RWPE2 (cell line): ENCODE data around the gene PTRH1.
A peak's percentile ranks its signal among the peaks of the same experiment; 100 is the strongest.

ENCODE experiments used
- ATAC-seq: fragments of 200-7000 bp; cut with Tn5 transposase; 3 replicates; pipeline ENCODE4 v1.9.1; 2021; ENCODE audit warnings: low read depth
- DNase-seq: peaks from one replicate; pipeline ENCODE4 v3.0.0-alpha.2; 2020; ENCODE audit warnings: low spot score
- H3K27ac ChIP-seq: fragments of 450-650 bp; 2 replicates; pipeline ENCODE4 v1.5.1; 2017; ENCODE audit warnings: mild to moderate bottlenecking; ENCODE audit not compliant: poor library complexity, severe bottlenecking
- H3K27me3 ChIP-seq: fragments of 250-450 bp; sonication (Bioruptor Pico); 2 replicates; pipeline ENCODE4 v1.5.1; 2021; ENCODE audit warnings: mild to moderate bottlenecking, moderate library complexity; ENCODE audit not compliant: insufficient read depth, poor library complexity, severe bottlenecking
- H3K36me3 ChIP-seq: fragments of 250-450 bp; sonication (Bioruptor Pico); 2 replicates; pipeline ENCODE4 v1.5.1; 2020; ENCODE audit warnings: low read depth, mild to moderate bottlenecking, moderate library complexity
- H3K4me1 ChIP-seq: fragments of 250-450 bp; sonication (Bioruptor Pico); 2 replicates; pipeline ENCODE4 v1.5.1; 2021; ENCODE audit warnings: mild to moderate bottlenecking, moderate library complexity; ENCODE audit not compliant: insufficient read depth, poor library complexity, severe bottlenecking
- H3K4me3 ChIP-seq: fragments of 250-450 bp; sonication (Bioruptor Pico); 2 replicates; pipeline ENCODE4 v1.5.1; 2021; ENCODE audit warnings: mild to moderate bottlenecking, moderate library complexity; ENCODE audit not compliant: severe bottlenecking
- H3K9me3 ChIP-seq: fragments of 250-450 bp; sonication (Bioruptor Pico); 2 replicates; pipeline ENCODE4 v1.5.1; 2021; ENCODE audit warnings: mild to moderate bottlenecking, moderate library complexity; ENCODE audit not compliant: severe bottlenecking
- TF ChIP-seq, protein P1 (sequence below): fragments of 450-650 bp; IDR thresholded peaks from one replicate; pipeline ENCODE4 v1.5.1; 2017; ENCODE audit warnings: mild to moderate bottlenecking, moderate library complexity; ENCODE audit not compliant: poor library complexity, severe bottlenecking

Gene PTRH1

DNA sequence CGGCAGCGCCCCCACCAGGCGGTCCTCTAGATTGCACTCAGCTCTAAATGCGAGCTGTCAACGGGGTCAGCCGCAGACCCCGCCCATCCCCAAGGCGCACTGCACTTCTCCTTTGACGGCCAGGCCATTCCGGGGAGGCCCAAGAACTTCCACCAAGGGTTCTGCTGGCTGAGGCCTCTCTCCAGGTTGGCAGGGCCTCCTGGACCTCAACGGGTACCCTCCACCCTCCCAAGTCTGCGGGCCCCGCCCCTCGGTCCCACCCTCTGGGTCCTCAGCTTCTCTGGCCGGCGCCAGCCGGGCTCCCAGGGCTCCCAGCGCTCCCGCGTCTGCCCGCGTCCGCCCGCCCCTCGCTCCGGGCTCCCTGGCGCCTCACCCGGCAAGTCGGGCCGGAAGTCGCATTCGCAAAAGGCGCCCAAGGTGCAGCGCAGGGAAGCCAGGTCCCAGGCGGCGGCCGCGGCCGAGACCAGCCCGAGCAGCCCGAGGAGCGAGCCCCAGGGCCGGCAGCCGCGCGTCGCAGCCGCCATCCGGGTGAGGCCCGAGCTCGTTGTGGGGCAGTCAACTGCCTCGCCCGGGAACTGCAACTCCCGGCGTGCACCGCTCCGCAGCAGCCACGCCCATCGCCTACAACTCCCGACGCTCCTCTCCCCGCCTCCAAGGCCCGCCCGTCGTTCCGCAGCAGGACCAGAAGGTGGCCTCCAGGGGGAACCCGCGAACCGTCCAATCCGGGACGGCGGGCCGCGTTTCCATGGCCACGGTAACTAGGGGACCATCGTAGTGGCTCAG lies 19.5 kb upstream of the PTRH1 start, which contains the start of gene TOR2A:
Gene TOR2A, minus strand, starts transcription at position 548 of the 783 bp plus-strand sequence. Its CDS starts 24 bp downstream, at position 524.
- Histone ChIP-seq H3K36me3 (no peaks in the 10 kb centered on the region), H3K27me3 (no peaks in the 10 kb centered on the region), H3K4me3 (peak within 1 kb of the TSS; percentile 64), H3K4me1 (peaks cover 2% of the 10 kb centered on the region), H3K9me3 (no peaks in the 10 kb centered on the region), H3K27ac (peak within 1 kb of the TSS; percentile 49)
- ATAC-seq (peak; percentile 92), DNase-seq (peak; percentile 97)
- TF ChIP-seq, protein P1, sequence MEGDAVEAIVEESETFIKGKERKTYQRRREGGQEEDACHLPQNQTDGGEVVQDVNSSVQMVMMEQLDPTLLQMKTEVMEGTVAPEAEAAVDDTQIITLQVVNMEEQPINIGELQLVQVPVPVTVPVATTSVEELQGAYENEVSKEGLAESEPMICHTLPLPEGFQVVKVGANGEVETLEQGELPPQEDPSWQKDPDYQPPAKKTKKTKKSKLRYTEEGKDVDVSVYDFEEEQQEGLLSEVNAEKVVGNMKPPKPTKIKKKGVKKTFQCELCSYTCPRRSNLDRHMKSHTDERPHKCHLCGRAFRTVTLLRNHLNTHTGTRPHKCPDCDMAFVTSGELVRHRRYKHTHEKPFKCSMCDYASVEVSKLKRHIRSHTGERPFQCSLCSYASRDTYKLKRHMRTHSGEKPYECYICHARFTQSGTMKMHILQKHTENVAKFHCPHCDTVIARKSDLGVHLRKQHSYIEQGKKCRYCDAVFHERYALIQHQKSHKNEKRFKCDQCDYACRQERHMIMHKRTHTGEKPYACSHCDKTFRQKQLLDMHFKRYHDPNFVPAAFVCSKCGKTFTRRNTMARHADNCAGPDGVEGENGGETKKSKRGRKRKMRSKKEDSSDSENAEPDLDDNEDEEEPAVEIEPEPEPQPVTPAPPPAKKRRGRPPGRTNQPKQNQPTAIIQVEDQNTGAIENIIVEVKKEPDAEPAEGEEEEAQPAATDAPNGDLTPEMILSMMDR: peak; percentile 92

DNA sequence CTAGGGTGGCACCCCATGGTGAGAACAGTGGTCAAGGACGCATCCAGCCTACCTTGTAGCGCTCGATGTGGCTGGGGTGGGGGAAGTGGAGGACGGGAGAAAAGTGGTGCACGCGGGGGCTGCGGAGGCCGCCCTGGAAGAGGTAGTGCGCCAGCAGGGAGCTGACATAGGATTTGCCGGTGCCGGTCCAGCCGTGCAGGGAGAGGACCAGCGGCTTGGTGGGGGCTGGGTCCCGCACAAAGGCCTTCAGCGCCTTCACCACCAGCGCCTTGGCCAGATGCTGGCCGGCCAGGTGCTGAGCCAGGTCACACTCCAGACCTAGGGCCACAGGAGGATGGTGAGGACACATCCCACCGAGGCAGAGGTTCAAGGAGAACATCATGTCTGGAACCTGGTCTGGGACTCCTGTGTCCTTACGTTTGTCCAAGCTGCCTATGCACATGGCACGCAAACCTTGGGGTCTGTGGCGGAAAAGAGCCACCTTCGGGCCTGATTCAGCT lies 18.8 kb upstream of the PTRH1 start:
- no peaks in the 10 kb centered on the region for H3K9me3 ChIP-seq
- TF ChIP-seq, protein P1: no peak
- peak overlapping the region; percentile 64 for H3K4me3 ChIP-seq
- ATAC-seq: no peak
- H3K27me3 ChIP-seq: no peaks in the 10 kb centered on the region
- no peaks in the 10 kb centered on the region for H3K4me1 ChIP-seq
- H3K36me3 ChIP-seq: no peaks in the 10 kb centered on the region
- DNase-seq: peak; percentile 56
- peak overlapping the region; percentile 49 for H3K27ac ChIP-seq

DNA sequence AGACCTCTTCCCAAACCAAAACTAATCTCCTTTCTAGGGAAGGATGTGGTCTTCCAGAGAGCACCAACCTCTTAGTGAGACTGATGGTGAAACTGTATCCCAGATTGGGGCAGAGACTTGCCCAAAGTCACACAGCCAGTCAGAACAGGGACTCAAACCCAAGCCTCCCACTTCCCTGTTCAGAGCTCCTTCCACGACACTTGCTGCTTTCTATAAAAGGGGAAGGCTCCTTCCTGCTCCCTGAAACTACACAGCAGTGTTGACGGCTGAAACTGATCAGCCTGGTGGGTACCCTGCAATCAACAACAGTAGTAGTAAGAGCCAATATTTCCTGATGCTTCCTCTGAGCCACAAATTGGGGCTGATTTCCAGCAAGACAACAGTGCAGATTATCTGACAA lies 18.2 kb upstream of the PTRH1 start:
- H3K36me3 ChIP-seq: no peaks in the 10 kb centered on the region
- H3K4me1 ChIP-seq: no peaks in the 10 kb centered on the region
- TF ChIP-seq, protein P1: no peak
- H3K27me3 ChIP-seq: no peaks in the 10 kb centered on the region
- ATAC-seq (no peak), DNase-seq (no peak)
- no peaks in the 10 kb centered on the region for H3K9me3 ChIP-seq
- H3K4me3 ChIP-seq: no peak overlapping the region
- no peak overlapping the region for H3K27ac ChIP-seq

DNA sequence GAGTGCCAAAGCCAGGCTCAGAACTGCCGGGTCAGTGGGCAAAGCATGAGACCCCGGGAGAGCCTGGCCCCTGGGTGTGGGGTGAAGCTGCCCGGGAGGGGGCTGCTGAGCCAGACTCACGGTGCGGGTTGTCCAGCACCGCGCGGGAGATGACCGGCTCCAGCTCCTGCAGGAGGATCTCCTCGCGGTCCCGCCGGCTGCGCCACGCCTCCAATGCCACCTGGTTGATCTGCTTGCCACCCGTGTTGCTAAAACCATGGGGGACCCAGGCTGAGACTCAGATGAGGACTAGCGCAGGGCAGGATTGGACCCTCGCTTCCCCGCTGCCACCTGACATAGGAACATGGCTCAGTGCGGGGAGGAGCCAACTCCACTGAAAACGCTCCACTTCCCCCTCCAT lies 17.0 kb upstream of the PTRH1 start:
- peak; percentile 52 for DNase-seq
- Histone ChIP-seq H3K27ac (no peak overlapping the region), H3K9me3 (no peaks in the 10 kb centered on the region), H3K27me3 (no peaks in the 10 kb centered on the region), H3K4me1 (no peaks in the 10 kb centered on the region), H3K4me3 (no peak overlapping the region), H3K36me3 (no peaks in the 10 kb centered on the region)
- ATAC-seq: no peak
- TF ChIP-seq, protein P1: no peak

DNA sequence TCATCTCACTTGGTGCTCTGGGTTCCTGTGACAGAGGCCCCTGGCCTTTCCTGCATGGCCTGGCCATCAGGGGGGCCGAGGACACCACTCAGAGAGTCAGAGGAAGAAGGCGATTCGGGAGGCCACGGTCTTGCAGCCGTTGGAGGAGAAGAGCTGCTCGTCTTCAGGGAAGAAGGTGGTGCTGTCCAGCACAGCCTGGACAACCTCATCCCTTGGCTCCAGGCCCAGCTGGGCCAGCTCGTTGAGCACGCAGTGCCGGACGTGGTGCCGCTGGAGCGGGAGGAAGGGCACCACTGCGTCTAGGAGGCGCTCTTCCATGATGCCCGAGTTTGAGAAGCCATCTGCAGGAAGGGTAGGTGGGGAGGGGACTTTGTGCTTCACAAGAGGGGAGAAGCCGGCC lies 16.5 kb upstream of the PTRH1 start:
- H3K9me3 ChIP-seq: no peaks in the 10 kb centered on the region
- no peaks in the 10 kb centered on the region for H3K27me3 ChIP-seq
- no peaks in the 10 kb centered on the region for H3K4me1 ChIP-seq
- H3K27ac ChIP-seq: no peak overlapping the region
- no peaks in the 10 kb centered on the region for H3K36me3 ChIP-seq
- ATAC-seq: no peak
- peak; percentile 38 for DNase-seq
- H3K4me3 ChIP-seq: no peak overlapping the region
- TF ChIP-seq, protein P1: no peak
